Mesothelial cell of epicardium (in vitro differentiated cells): ENCODE measurements around the gene MEF2C. TPM values are rescaled to one million over a fixed set of nuclear protein-coding genes. Genes with fewer than 3 reads are reported as not detected.
A peak's percentile ranks its signal among the peaks of the same experiment; 100 is the strongest.

ENCODE experiments used
- DNase-seq, 2 experiments: peaks; one replicate each; pipeline ENCODE4 v3.0.0; 2021; ENCODE audit warnings: low spot score in 2 of 2; ENCODE audit not compliant: unreplicated experiment in 2 of 2
- H3K27ac Mint-ChIP-seq: 2 replicates; pipeline ENCODE4 v1.8.0; 2021; ENCODE audit warnings: mixed read lengths
- H3K27me3 Mint-ChIP-seq: 2 replicates; pipeline ENCODE4 v1.8.0; 2021; ENCODE audit warnings: low read depth, mixed read lengths
- H3K36me3 Mint-ChIP-seq: 2 replicates; pipeline ENCODE4 v1.8.0; 2021; ENCODE audit warnings: mixed read lengths
- H3K4me1 Mint-ChIP-seq: 2 replicates; pipeline ENCODE4 v1.8.0; 2021; ENCODE audit warnings: mixed read lengths
- H3K4me3 Mint-ChIP-seq: 2 replicates; pipeline ENCODE4 v1.8.0; 2021; ENCODE audit warnings: mild to moderate bottlenecking, moderate library complexity, mixed read lengths
- H3K9me3 Mint-ChIP-seq: 2 replicates; pipeline ENCODE4 v1.8.0; 2021; ENCODE audit warnings: mixed read lengths
- CTCF ChIP-seq: fragments of 200-600 bp; sonication (generic); IDR thresholded peaks from one replicate; pipeline ENCODE4 v1.5.0; 2021; ENCODE audit warnings: antibody characterized with exemption; ENCODE audit not compliant: unreplicated experiment
- total RNA-seq: library from RNA; stranded (reverse); gene quantifications from 3 replicates; pipeline ENCODE4 v1.2.1, GENCODE V29; 2021

Gene MEF2C
- total RNA-seq, 1 donor from 2014 or later: 9.1 TPM

GRCh38 chr5:88836195-88836838 is 46.7 kb downstream of the MEF2C start:
- Mint-ChIP-seq H3K27me3 (no peaks in the 10 kb centered on the region), H3K27ac (peak overlapping the region; percentile 14), H3K36me3 (no peaks in the 10 kb centered on the region), H3K4me1 (peaks cover 11% of the 10 kb centered on the region), H3K9me3 (no peaks in the 10 kb centered on the region), H3K4me3 (no peak overlapping the region)
- DNase-seq: no peak
- no peak for TF ChIP-seq CTCF

GRCh38 chr5:88834499-88834898 is 48.5 kb downstream of the MEF2C start:
- Mint-ChIP-seq H3K4me1 (peaks cover 13% of the 10 kb centered on the region), H3K27me3 (no peaks in the 10 kb centered on the region), H3K36me3 (no peaks in the 10 kb centered on the region), H3K9me3 (no peaks in the 10 kb centered on the region), H3K4me3 (no peak overlapping the region), H3K27ac (no peak overlapping the region)
- no peak for TF ChIP-seq CTCF
- DNase-seq: no peak

GRCh38 chr5:88834131-88834462 is 48.9 kb downstream of the MEF2C start:
- TF ChIP-seq CTCF: no peak
- Mint-ChIP-seq H3K27ac (peak overlapping the region; percentile 8), H3K36me3 (no peaks in the 10 kb centered on the region), H3K4me1 (peaks cover 13% of the 10 kb centered on the region), H3K27me3 (no peaks in the 10 kb centered on the region), H3K4me3 (no peak overlapping the region), H3K9me3 (no peaks in the 10 kb centered on the region)
- no peak for DNase-seq

- H3K27me3 Mint-ChIP-seq: no peaks in the 10 kb centered on the region
- no peak for DNase-seq
- peaks cover 13% of the 10 kb centered on the region for H3K4me1 Mint-ChIP-seq
- TF ChIP-seq CTCF: no peak
- H3K4me3 Mint-ChIP-seq: peak overlapping the region; percentile 36
- H3K27ac Mint-ChIP-seq: peak overlapping the region; percentile 8
- H3K36me3 Mint-ChIP-seq: no peaks in the 10 kb centered on the region
- no peaks in the 10 kb centered on the region for H3K9me3 Mint-ChIP-seq
These were observed 49.4 kb downstream of the MEF2C start for GRCh38 chr5:88833371-88834130.

- DNase-seq: no peak
- no peak for TF ChIP-seq CTCF
- Mint-ChIP-seq H3K36me3 (no peaks in the 10 kb centered on the region), H3K4me3 (no peak overlapping the region), H3K4me1 (peaks cover 26% of the 10 kb centered on the region), H3K27me3 (no peaks in the 10 kb centered on the region), H3K27ac (no peak overlapping the region), H3K9me3 (no peaks in the 10 kb centered on the region)
These were observed 51.2 kb downstream of the MEF2C start for GRCh38 chr5:88831816-88832215.
